ENCODE data around the gene JPH2.

Gene JPH2

GRCh38 chr20:44067650-44068081, 119.3 kb downstream of the JPH2 start:
- no peak overlapping the region for H3K4me3 ChIP-seq (ENCODE audit: control insufficient read depth, low read depth, low read length)
- no peak for DNase-seq (ENCODE audit: low read depth)

GRCh38 chr20:44066645-44067606, 120.1 kb downstream of the JPH2 start:
- H3K4me3 ChIP-seq (ENCODE audit: control insufficient read depth, low read depth, low read length) = no peak overlapping the region
- TF ChIP-seq CTCF (conservative IDR thresholded peaks at IDR 0.05; ENCODE audit: control insufficient read depth, insufficient read depth, low read depth, low read length) = no peak
- DNase-seq (ENCODE audit: low read depth) = no peak

More at GRCh38 chr20:44067650-44068081, 119.3 kb downstream of the JPH2 start:
- no peak for TF ChIP-seq CTCF (conservative IDR thresholded peaks at IDR 0.05; ENCODE audit: control insufficient read depth, insufficient read depth, low read depth, low read length)

DNA sequence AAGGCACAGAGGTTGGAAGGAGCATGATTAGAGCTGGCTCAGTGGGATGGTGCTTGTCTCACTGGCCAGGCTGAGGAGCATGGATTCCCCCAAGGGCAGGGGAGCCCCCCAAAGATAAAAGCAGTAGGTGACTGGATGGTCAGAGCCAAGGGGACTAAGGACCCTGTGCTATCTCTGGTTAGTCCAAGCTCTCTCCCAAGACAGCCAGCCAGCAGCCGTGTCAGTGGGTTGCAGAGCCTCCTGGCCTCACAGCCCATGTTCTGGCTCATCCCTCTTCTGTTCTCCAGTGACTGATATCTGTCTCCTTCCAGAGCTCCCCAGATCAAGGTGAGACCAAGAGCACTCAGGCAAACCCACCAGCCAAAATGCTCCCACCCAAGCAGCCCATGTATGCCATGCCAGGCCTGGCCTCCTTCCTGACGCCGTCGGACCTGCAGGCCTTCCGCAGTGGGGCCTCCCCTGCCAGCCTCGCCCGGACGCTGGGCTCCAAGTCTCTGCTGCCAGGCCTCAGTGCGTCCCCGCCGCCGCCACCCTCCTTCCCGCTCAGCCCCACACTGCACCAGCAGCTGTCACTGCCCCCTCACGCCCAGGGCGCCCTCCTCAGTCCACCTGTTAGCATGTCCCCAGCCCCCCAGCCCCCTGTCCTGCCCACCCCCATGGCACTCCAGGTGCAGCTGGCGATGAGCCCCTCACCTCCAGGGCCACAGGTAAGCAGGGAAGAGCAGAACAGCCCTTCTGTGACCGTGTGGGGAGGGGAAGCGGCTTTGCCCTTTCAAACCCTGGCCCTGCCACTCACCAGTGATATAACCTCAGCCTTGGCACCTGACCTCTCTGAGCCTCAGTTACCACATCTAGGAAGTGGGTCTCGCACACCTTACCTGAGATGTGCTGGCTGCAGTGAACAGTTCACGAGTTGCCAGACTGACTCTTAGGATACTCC, 121.3 kb downstream of the JPH2 start:
- TF ChIP-seq CTCF (conservative IDR thresholded peaks at IDR 0.05; ENCODE audit: control insufficient read depth, insufficient read depth, low read depth, low read length) = no peak
- H3K4me3 ChIP-seq (ENCODE audit: control insufficient read depth, low read depth, low read length) = no peak overlapping the region
- DNase-seq (ENCODE audit: low read depth) = no peak

GRCh38 chr20:44064501-44065400, 122.2 kb downstream of the JPH2 start:
- DNase-seq (ENCODE audit: low read depth) = no peak
- no peak for TF ChIP-seq CTCF (conservative IDR thresholded peaks at IDR 0.05; ENCODE audit: control insufficient read depth, insufficient read depth, low read depth, low read length)
- H3K4me3 ChIP-seq (ENCODE audit: control insufficient read depth, low read depth, low read length) = no peak overlapping the region

Data from fibroblast of mammary gland (primary cell).